ACC112 (cell line): ENCODE results near the gene RFX1.

Source experiments
- H2AFZ ChIP-seq: fragments of 200-600 bp; sonication (generic); one replicate; pipeline ENCODE4 v1.6.0; 2017; ENCODE audit warnings: antibody characterized with exemption, low read length; ENCODE audit not compliant: unreplicated experiment
- H3K27ac ChIP-seq: fragments of 200-600 bp; sonication (generic); 2 replicates; pipeline ENCODE4 v1.5.1; 2014; ENCODE audit warnings: low read depth, mild to moderate bottlenecking, antibody characterized with exemption, low read length, moderate library complexity
- H3K27me3 ChIP-seq: fragments of 200-600 bp; sonication (generic); 2 replicates; pipeline ENCODE4 v1.6.1; 2014; ENCODE audit warnings: mild to moderate bottlenecking, antibody characterized with exemption, low read length, moderate library complexity, mixed read lengths; ENCODE audit not compliant: insufficient read depth
- H3K36me3 ChIP-seq: fragments of 200-600 bp; sonication (generic); 2 replicates; pipeline ENCODE4 v1.6.1; 2016; ENCODE audit warnings: mild to moderate bottlenecking, antibody characterized with exemption, low read length, moderate library complexity, mixed read lengths; ENCODE audit not compliant: insufficient read depth
- H3K4me1 ChIP-seq: fragments of 200-600 bp; sonication (generic); one replicate; pipeline ENCODE4 v1.6.1; 2016; ENCODE audit warnings: low read length, mixed read lengths; ENCODE audit not compliant: insufficient read depth, unreplicated experiment, control insufficient read depth
- H3K4me3 ChIP-seq: fragments of 200-600 bp; sonication (generic); 2 replicates; pipeline ENCODE4 v1.5.1; 2014; ENCODE audit warnings: mild to moderate bottlenecking, low read depth, low read length
- H3K79me2 ChIP-seq: fragments of 200-600 bp; sonication (generic); one replicate; pipeline ENCODE4 v1.6.0; 2016; ENCODE audit warnings: low read length; ENCODE audit not compliant: control insufficient read depth, unreplicated experiment, insufficient read depth

The RFX1 gene

GRCh38 chr19:13959141-13959961 is 46.8 kb downstream of the RFX1 start:
- no peak overlapping the region for H3K27ac ChIP-seq
- no peak overlapping the region for H2AFZ ChIP-seq
- H3K4me1 ChIP-seq, result no peaks in the 10 kb centered on the region
- H3K79me2 ChIP-seq, result peaks cover 4% of the 10 kb centered on the region
- H3K36me3 ChIP-seq, result no peaks in the 10 kb centered on the region
- H3K4me3 ChIP-seq, result no peak overlapping the region
- H3K27me3 ChIP-seq, result no peaks in the 10 kb centered on the region

- no peaks in the 10 kb centered on the region for H3K36me3 ChIP-seq
- no peaks in the 10 kb centered on the region for H3K27me3 ChIP-seq
- H2AFZ ChIP-seq, result no peak overlapping the region
- no peak overlapping the region for H3K27ac ChIP-seq
- no peaks in the 10 kb centered on the region for H3K4me1 ChIP-seq
- peaks cover 16% of the 10 kb centered on the region for H3K79me2 ChIP-seq
- no peak overlapping the region for H3K4me3 ChIP-seq
Observed at GRCh38 chr19:13958043-13958442, 48.1 kb downstream of the RFX1 start.

- Histone ChIP-seq H3K79me2 (peaks cover 19% of the 10 kb centered on the region), H3K36me3 (no peaks in the 10 kb centered on the region)
Observed at GRCh38 chr19:13957051-13957450, 49.1 kb downstream of the RFX1 start.

GRCh38 chr19:13956365-13956744 is 49.8 kb downstream of the RFX1 start:
- Histone ChIP-seq H3K27me3 (no peaks in the 10 kb centered on the region), H3K27ac (no peak overlapping the region), H3K4me1 (no peaks in the 10 kb centered on the region), H3K36me3 (no peaks in the 10 kb centered on the region), H3K4me3 (no peak overlapping the region), H2AFZ (no peak overlapping the region), H3K79me2 (peaks cover 19% of the 10 kb centered on the region)

More at GRCh38 chr19:13957051-13957450, 49.1 kb downstream of the RFX1 start:
- Histone ChIP-seq H3K4me3 (no peak overlapping the region), H3K4me1 (no peaks in the 10 kb centered on the region), H3K27ac (no peak overlapping the region), H2AFZ (no peak overlapping the region), H3K27me3 (no peaks in the 10 kb centered on the region)

DNA sequence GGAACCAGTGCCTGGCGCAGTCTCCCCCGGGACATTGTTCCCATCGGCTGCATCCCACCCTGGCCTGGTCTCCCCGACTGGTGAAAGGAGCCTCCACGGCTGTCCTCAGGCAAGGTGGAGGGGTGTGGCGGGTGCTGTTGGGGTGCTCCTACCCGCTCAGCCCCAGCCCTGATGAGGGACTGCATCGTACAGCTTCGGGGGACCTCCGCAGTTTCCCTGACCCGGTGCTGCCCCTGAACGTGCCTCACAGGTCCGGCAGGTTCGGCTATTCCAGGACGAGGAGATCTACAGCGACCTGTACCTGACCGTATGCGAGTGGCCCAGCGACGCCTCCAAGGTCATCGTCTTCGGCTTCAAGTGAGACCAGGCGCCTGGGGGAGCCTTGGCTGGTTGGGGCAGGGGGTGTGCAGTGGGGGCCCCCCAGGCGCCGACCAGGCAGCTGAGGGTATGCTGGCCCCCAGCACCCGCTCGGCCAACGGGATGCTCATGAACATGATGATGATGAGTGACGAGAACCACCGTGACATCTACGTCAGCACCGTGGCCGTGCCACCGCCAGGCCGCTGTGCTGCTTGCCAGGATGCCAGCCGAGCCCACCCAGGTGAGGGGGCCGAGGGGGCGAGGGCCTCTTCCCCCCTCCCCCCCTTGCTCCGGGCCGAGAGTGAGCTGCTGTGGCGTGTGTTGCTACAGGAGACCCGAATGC is 50.3 kb downstream of the RFX1 start:
- Histone ChIP-seq H3K4me3 (no peak overlapping the region), H3K27me3 (no peaks in the 10 kb centered on the region), H3K79me2 (peaks cover 19% of the 10 kb centered on the region), H3K27ac (no peak overlapping the region), H3K4me1 (no peaks in the 10 kb centered on the region), H2AFZ (no peak overlapping the region), H3K36me3 (no peaks in the 10 kb centered on the region)

DNA sequence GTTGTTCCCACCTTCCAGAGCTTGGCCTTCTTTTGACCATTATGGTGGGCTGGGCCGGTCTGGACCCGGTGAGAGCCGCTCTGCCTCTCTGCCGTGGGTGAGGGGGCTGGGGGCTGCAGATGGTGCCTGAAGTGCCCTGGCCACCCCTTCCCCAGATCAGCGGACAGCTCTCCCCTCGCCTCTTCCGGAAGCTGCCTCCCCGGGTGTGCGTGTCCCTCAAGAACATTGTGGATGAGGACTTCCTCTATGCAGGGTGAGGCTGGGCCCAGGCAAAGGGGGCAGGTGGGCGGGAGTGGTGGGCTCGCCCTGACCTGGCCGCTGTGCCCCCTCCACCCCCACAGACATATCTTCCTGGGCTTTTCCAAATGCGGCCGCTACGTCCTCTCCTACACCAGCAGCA is 51.9 kb downstream of the RFX1 start:
- H3K4me1 ChIP-seq, result no peaks in the 10 kb centered on the region
- no peak overlapping the region for H3K4me3 ChIP-seq
- no peaks in the 10 kb centered on the region for H3K27me3 ChIP-seq
- H2AFZ ChIP-seq, result no peak overlapping the region
- H3K36me3 ChIP-seq, result no peaks in the 10 kb centered on the region
- H3K79me2 ChIP-seq, result peaks cover 19% of the 10 kb centered on the region
- no peak overlapping the region for H3K27ac ChIP-seq

- Histone ChIP-seq H3K4me1 (no peaks in the 10 kb centered on the region), H3K36me3 (no peaks in the 10 kb centered on the region), H2AFZ (no peak overlapping the region), H3K27ac (no peak overlapping the region), H3K4me3 (peak overlapping the region; percentile 96), H3K79me2 (peaks cover 19% of the 10 kb centered on the region), H3K27me3 (no peaks in the 10 kb centered on the region)
Observed at GRCh38 chr19:13952931-13953531, 53.1 kb downstream of the RFX1 start.

DNA sequence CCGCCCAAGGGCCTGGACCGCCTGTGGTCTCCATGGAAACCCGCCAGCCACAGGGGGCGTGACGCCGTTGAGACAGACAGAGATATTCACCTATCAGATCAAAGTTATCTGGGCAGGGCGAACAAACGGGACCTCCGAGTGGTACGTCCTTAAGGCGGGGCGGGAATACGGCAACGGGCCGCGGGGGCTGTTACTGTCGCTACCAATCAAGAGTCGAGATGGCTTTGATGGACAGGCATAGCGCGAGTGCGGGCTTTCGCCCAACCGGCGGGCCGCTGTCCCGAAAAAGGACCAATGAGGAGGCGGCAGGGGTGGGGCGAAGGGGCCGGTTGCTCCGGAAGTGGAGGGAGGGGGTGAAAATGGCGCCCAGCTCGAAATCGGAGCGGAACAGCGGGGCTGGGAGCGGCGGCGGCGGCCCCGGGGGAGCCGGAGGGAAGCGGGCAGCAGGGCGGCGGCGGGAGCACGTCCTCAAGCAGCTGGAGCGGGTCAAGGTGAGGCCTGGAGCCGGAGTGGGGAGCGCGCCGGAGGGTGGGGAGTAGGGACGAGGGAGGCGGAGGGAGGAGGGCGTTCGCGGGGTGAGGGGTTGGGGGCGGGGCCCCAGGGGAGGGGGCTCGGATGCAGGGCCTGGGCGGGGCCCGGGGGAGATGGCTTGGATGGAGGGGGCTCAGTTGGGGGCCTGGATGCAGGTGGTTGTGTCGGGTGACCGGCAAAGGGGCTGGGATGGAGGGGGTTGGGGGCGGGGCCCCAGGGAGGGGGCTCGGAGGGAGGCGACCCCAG is 53.8 kb downstream of the RFX1 start, which contains the start of gene DCAF15:
Gene DCAF15 (plus strand): TSS at position 356 of the 777 bp plus-strand sequence. CDS start 4 bp downstream, at position 360.
- H3K27ac ChIP-seq, result peak within 1 kb of the TSS; percentile 61
- no peaks in the 10 kb centered on the region for H3K27me3 ChIP-seq
- peak within 1 kb of the TSS; percentile 69 for H2AFZ ChIP-seq
- H3K4me3 ChIP-seq, result peak within 1 kb of the TSS; percentile 96
- no peaks in the 10 kb centered on the region for H3K36me3 ChIP-seq
- H3K79me2 ChIP-seq, result peaks cover 19% of the 10 kb centered on the region
- H3K4me1 ChIP-seq, result no peaks in the 10 kb centered on the region

- peak overlapping the region; percentile 69 for H2AFZ ChIP-seq
- H3K4me1 ChIP-seq, result no peaks in the 10 kb centered on the region
- H3K27me3 ChIP-seq, result no peaks in the 10 kb centered on the region
- no peaks in the 10 kb centered on the region for H3K36me3 ChIP-seq
- no peak overlapping the region for H3K27ac ChIP-seq
- peak overlapping the region; percentile 96 for H3K4me3 ChIP-seq
- H3K79me2 ChIP-seq, result peaks cover 19% of the 10 kb centered on the region
Observed at GRCh38 chr19:13951799-13952153, 54.3 kb downstream of the RFX1 start.

DNA sequence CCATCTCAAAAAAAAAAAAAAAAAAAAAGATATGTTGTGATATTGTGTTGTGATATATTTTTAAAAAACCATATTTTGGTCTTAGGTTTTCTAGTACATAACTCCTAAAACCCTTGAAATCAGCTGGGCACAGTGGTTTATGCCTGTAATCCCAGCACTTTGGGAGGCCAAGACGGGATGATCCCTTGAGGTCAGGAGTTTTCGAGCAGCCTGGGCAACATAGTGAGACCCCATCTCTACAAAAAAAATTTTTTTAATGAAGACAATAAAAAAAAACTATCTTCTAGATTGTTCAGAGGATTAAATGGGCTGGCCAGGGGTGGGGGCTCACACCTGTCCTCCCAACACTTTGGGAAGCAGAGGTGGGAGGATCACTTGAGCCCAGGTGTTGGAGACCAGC is 55.1 kb downstream of the RFX1 start:
- H2AFZ ChIP-seq, result no peak overlapping the region
- peaks cover 19% of the 10 kb centered on the region for H3K79me2 ChIP-seq
- H3K27me3 ChIP-seq, result no peaks in the 10 kb centered on the region
- H3K4me1 ChIP-seq, result no peaks in the 10 kb centered on the region
- H3K36me3 ChIP-seq, result no peaks in the 10 kb centered on the region
- H3K4me3 ChIP-seq, result no peak overlapping the region
- no peak overlapping the region for H3K27ac ChIP-seq
